Measurements from ENCODE around the gene FABP1.

Gene FABP1

GRCh38 chr2:88113069-88113468 lies 14.8 kb downstream of the FABP1 start:
- no peak for DNase-seq

- DNase-seq = no peak
Observed at GRCh38 chr2:88110830-88111229, 17.0 kb downstream of the FABP1 start.

- DNase-seq = no peak
Observed at GRCh38 chr2:88108796-88109195, 19.1 kb downstream of the FABP1 start.

GRCh38 chr2:88100489-88100858 lies 27.4 kb downstream of the FABP1 start:
- DNase-seq = no peak

- DNase-seq = no peak
Observed at GRCh38 chr2:88099798-88100488, 27.9 kb downstream of the FABP1 start.

GRCh38 chr2:88098558-88098900 lies 29.3 kb downstream of the FABP1 start:
- no peak for DNase-seq

- no peak for DNase-seq
Observed at GRCh38 chr2:88097891-88098557, 29.8 kb downstream of the FABP1 start.

GRCh38 chr2:88097192-88097591 lies 30.7 kb downstream of the FABP1 start:
- no peak for DNase-seq

- no peak for DNase-seq
Observed at GRCh38 chr2:88096708-88097107, 31.2 kb downstream of the FABP1 start.

GRCh38 chr2:88095022-88095421 lies 32.8 kb downstream of the FABP1 start:
- no peak for DNase-seq

GRCh38 chr2:88092773-88093172 lies 35.1 kb downstream of the FABP1 start:
- DNase-seq = no peak

DNA sequence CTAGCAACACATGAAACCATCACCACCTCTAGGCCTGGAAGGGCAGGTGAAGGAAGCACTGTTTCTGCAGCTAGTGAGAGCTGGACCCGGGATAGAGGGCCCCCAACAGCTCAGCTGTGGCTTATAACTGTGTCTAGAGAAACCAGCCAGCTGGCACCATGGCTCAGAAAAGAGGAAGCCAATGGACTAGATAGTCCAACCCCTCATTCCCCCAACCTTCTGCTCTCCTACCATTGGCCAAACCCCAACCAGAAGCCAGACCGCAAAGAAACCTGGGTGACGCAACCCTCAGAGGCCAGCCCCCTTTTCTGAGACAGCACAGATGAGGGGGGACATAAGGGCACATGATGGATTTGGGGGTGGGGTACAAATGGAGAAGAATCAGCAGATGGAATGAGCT lies 35.9 kb downstream of the FABP1 start:
- no peak for DNase-seq

GRCh38 chr2:88090446-88091283 lies 37.2 kb downstream of the FABP1 start:
- no peak for DNase-seq

DNA sequence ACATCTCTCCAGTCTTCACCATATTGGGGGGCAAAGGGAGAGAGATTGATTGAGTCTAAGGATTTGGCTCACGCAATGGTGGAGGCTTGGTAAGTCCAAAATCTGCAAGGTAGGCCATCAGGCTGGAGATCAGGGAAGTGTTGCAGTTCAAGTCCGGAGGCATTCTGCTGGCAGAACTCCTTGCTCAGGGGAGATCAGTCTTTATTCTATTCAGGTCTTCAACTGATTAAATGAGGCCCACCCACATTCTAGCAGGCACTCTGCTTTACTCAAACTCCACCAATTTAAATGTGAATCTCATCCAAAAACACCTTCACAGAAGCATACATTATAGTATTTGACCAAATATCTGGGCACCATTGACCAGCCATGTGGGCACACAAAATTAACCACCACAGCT lies 38.9 kb downstream of the FABP1 start:
- no peak for DNase-seq

DNA sequence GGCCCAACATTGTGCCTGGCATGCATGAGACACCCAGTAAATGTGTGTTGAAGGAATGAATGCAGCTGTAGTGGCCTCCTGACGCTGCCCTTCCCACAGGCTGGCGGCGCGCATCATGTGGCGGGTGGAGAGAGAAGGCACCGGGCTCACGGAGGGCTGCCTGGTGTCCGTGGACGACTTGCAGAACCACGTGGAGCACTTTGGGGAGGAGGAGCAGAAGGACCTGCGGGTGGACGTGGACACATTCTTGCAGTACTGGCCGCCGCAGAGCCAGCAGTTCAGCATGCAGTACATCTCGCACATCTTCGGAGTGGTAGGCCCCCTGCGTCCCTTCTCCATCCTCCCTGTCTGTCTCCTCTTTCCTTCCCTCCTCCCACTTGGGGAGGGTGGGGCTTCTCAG lies 40.1 kb downstream of the FABP1 start:
- no peak for DNase-seq

DNA sequence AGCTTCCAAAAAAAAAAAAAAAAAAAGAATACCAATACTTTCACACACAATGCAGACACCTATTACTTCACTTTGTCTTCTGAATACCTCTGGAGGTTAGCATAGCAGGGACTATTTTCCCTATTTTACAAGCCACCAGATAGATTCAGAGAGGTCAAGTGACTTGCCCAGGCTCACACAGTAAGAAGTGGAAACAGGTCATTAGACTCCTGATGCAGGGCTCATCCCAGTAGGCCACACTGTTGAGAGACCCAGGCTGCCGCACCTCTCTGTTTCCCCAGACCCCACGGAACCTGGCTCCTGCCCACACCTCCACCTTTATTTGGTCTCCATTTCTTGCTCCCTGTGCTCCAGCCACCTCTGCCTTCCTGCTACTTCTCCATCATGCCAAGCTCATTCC lies 40.8 kb downstream of the FABP1 start:
- no peak for DNase-seq

DNA sequence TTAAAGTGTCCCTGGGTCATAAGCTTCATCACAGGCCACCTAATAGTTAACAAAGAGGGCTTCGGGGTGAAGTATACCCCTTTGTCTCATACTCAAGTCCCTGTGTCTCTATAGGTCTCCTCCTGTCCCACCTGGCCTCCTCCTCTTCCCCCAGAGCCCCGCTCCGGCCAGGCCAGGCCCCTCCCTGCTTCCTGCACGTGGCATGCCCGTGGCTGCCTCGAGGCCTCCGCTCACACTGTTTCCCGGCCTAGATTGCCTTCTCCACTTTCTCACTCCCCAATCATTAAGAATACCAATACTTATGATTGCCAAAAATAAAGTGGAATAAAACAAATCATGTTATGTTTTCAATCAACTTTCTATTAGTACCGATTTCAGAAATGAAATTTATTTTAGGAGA lies 41.5 kb downstream of the FABP1 start:
- DNase-seq = no peak

- no peak for DNase-seq
Observed at GRCh38 chr2:88085602-88086001, 42.3 kb downstream of the FABP1 start.

DNA sequence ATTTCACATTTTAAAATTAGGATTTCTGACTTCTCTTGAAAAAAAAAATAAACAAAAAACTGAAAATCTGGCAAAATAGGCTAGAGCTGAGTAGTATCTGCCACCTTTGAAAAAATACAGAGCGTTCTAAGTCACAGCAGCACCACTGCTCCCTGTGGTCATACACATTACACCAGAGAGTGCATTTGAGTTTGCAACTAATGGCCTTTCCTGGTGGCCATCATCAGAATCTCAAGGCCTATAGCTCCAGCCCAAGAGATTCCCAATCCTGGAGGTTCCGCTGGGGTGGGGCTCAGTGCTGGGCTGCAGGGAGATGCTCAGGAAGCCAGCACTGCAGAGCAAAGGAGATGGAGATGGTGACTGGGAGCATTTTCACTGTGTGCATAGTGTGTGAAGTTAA lies 42.8 kb downstream of the FABP1 start:
- no peak for DNase-seq

DNA sequence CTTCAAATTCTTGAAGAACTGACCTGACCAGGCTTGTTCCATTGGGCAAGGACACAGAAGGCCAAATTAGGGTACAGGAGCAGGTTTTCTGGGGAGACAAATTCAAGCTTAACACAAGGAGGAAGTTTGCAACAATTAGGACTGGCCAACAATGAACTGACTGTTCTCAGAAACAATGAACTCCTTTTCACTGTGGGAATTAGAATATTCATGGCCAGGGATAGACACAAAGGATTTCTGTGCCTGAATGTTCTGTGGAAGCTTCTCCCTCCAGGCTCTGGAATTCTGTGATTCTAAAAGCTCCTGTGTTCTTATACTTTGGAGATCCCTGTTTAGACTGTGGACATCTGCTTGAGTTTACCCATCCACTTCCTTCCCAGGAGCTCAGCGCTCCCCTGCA lies 45.1 kb downstream of the FABP1 start:
- DNase-seq = no peak

- no peak for DNase-seq
Observed at GRCh38 chr2:88081924-88082608, 45.8 kb downstream of the FABP1 start.

GRCh38 chr2:88080545-88080944 lies 47.3 kb downstream of the FABP1 start:
- DNase-seq = no peak

- no peak for DNase-seq
Observed at GRCh38 chr2:88078643-88079172, 49.2 kb downstream of the FABP1 start.
